Mesothelial cell of epicardium (in vitro differentiated cells): ENCODE measurements around the gene ZNF300. TPM values are rescaled to one million over a fixed set of nuclear protein-coding genes. Genes with fewer than 3 reads are reported as not detected.
"Not testable (repeated sequence)": the region's sequence is repeated elsewhere in the genome, so short reads cannot be mapped to it uniquely, and the experiment has no call there.

Experiments used
- DNase-seq, 2 experiments: peaks; one replicate each; pipeline ENCODE4 v3.0.0; 2021; ENCODE audit warnings: low spot score in 2 of 2; ENCODE audit not compliant: unreplicated experiment in 2 of 2
- H3K27ac Mint-ChIP-seq: 2 replicates; pipeline ENCODE4 v1.8.0; 2021; ENCODE audit warnings: mixed read lengths
- H3K27me3 Mint-ChIP-seq: 2 replicates; pipeline ENCODE4 v1.8.0; 2021; ENCODE audit warnings: low read depth, mixed read lengths
- H3K36me3 Mint-ChIP-seq: 2 replicates; pipeline ENCODE4 v1.8.0; 2021; ENCODE audit warnings: mixed read lengths
- H3K4me1 Mint-ChIP-seq: 2 replicates; pipeline ENCODE4 v1.8.0; 2021; ENCODE audit warnings: mixed read lengths
- H3K4me3 Mint-ChIP-seq: 2 replicates; pipeline ENCODE4 v1.8.0; 2021; ENCODE audit warnings: mild to moderate bottlenecking, moderate library complexity, mixed read lengths
- H3K9me3 Mint-ChIP-seq: 2 replicates; pipeline ENCODE4 v1.8.0; 2021; ENCODE audit warnings: mixed read lengths
- CTCF ChIP-seq: fragments of 200-600 bp; sonication (generic); IDR thresholded peaks from one replicate; pipeline ENCODE4 v1.5.0; 2021; ENCODE audit warnings: antibody characterized with exemption; ENCODE audit not compliant: unreplicated experiment
- total RNA-seq: library from RNA; stranded (reverse); gene quantifications from 3 replicates; pipeline ENCODE4 v1.2.1, GENCODE V29; 2021

The ZNF300 gene
- total RNA-seq, 1 donor from 2014 or later: 14.0 TPM

- Mint-ChIP-seq H3K27me3 (no peaks in the 10 kb centered on the region), H3K27ac (no peak overlapping the region), H3K9me3 (peaks cover 86% of the 10 kb centered on the region), H3K4me3 (no peak overlapping the region), H3K4me1 (no peaks in the 10 kb centered on the region), H3K36me3 (peaks cover 61% of the 10 kb centered on the region)
- TF ChIP-seq CTCF: no peak
- no peak for DNase-seq
These were observed 9.1 kb downstream of the ZNF300 start for GRCh38 chr5:150895431-150896428.

- no peak for DNase-seq
- Mint-ChIP-seq H3K9me3 (peaks cover 66% of the 10 kb centered on the region), H3K36me3 (no peaks in the 10 kb centered on the region), H3K27ac (no peak overlapping the region), H3K4me3 (no peak overlapping the region), H3K4me1 (no peaks in the 10 kb centered on the region), H3K27me3 (no peaks in the 10 kb centered on the region)
- TF ChIP-seq CTCF: no peak
These were observed 25.4 kb downstream of the ZNF300 start for GRCh38 chr5:150879358-150879757.

GRCh38 chr5:150862070-150862469 lies 42.7 kb downstream of the ZNF300 start:
- Mint-ChIP-seq H3K27me3 (peaks cover 5% of the 10 kb centered on the region), H3K27ac (no peak overlapping the region), H3K9me3 (peaks cover 42% of the 10 kb centered on the region), H3K4me1 (no peaks in the 10 kb centered on the region), H3K4me3 (no peak overlapping the region), H3K36me3 (no peaks in the 10 kb centered on the region)
- TF ChIP-seq CTCF: no peak
- DNase-seq: no peak

- H3K4me1 Mint-ChIP-seq: no peaks in the 10 kb centered on the region
- H3K27me3 Mint-ChIP-seq: peaks cover 5% of the 10 kb centered on the region
- DNase-seq: no peak
- H3K9me3 Mint-ChIP-seq: peaks cover 30% of the 10 kb centered on the region
- no peak overlapping the region for H3K4me3 Mint-ChIP-seq
- no peak overlapping the region for H3K27ac Mint-ChIP-seq
- no peak for TF ChIP-seq CTCF
- H3K36me3 Mint-ChIP-seq: no peaks in the 10 kb centered on the region
These were observed 44.4 kb downstream of the ZNF300 start for GRCh38 chr5:150860246-150860821.

- H3K27me3 Mint-ChIP-seq: peaks cover 18% of the 10 kb centered on the region
These were observed 48.1 kb downstream of the ZNF300 start for GRCh38 chr5:150856700-150857099.

GRCh38 chr5:150853561-150853960 lies 51.2 kb downstream of the ZNF300 start:
- no peak for DNase-seq
- Mint-ChIP-seq H3K27ac (no peak overlapping the region), H3K9me3 (no peaks in the 10 kb centered on the region), H3K36me3 (no peaks in the 10 kb centered on the region), H3K27me3 (peaks cover 33% of the 10 kb centered on the region), H3K4me1 (peaks cover 4% of the 10 kb centered on the region), H3K4me3 (no peak overlapping the region)
- TF ChIP-seq CTCF: no peak

More at GRCh38 chr5:150856700-150857099, 48.1 kb downstream of the ZNF300 start:
- not testable (repeated sequence) for DNase-seq, H3K4me1 Mint-ChIP-seq, H3K36me3 Mint-ChIP-seq, H3K9me3 Mint-ChIP-seq, H3K27ac Mint-ChIP-seq, H3K4me3 Mint-ChIP-seq
